Stimulated activated CD4-positive, alpha-beta T cell treated with anti-CD3 and anti-CD28 coated beads, TNF-alpha, amount 100 ng/mL, for 48 hours (primary cell): ENCODE measurements around the gene RPL39.
"Not testable (repeated sequence)": the region's sequence is repeated elsewhere in the genome, so short reads cannot be mapped to it uniquely, and the experiment has no call there.

ENCODE experiments used
- DNase-seq, 3 donors: peaks; one replicate each; pipeline ENCODE4 v3.0.0-alpha.2; 2020; ENCODE audit warnings: low read depth in 3 of 3

Gene RPL39

GRCh38 chrX:119791437-119792231 lies at the start of gene RPL39:
Gene RPL39 (minus strand): TSS chrX:119791630. CDS start chrX:119791576, 54 bp downstream.
- peak; percentile 52 to 67 (median 62) for DNase-seq

GRCh38 chrX:119833905-119834304 lies 42.5 kb upstream of the RPL39 start:
- no peak for DNase-seq

GRCh38 chrX:119828446-119828845 lies 37.0 kb upstream of the RPL39 start:
- DNase-seq = no peak

GRCh38 chrX:119826399-119826959 lies 35.0 kb upstream of the RPL39 start:
- DNase-seq = no peak

GRCh38 chrX:119824221-119824620 lies 32.8 kb upstream of the RPL39 start:
- not testable (repeated sequence) for DNase-seq

GRCh38 chrX:119821703-119822102 lies 30.3 kb upstream of the RPL39 start:
- not testable (repeated sequence) for DNase-seq

GRCh38 chrX:119817130-119817690 lies 25.8 kb upstream of the RPL39 start:
- DNase-seq = no peak

- no peak for DNase-seq
These were observed 24.9 kb upstream of the RPL39 start for GRCh38 chrX:119816300-119816699.

GRCh38 chrX:119809185-119809666 lies 17.8 kb upstream of the RPL39 start:
- no peak for DNase-seq

GRCh38 chrX:119808461-119808860 lies 17.0 kb upstream of the RPL39 start:
- not testable (repeated sequence) for DNase-seq

- DNase-seq = no peak
These were observed 11.1 kb upstream of the RPL39 start for GRCh38 chrX:119802546-119802945.

- no peak for DNase-seq
These were observed 10.1 kb upstream of the RPL39 start for GRCh38 chrX:119801253-119802221.

GRCh38 chrX:119790977-119791436 lies 423 bp downstream of the RPL39 start:
- DNase-seq = peak in 1 of 3 donors; percentile 30

GRCh38 chrX:119784747-119785446 lies 6.5 kb downstream of the RPL39 start:
- peak in 1 of 3 donors; percentile 38 for DNase-seq

- no peak for DNase-seq
These were observed 8.4 kb downstream of the RPL39 start for GRCh38 chrX:119783026-119783425.

GRCh38 chrX:119778829-119779228 lies 12.6 kb downstream of the RPL39 start:
- DNase-seq = no peak

- no peak for DNase-seq
These were observed 15.8 kb downstream of the RPL39 start for GRCh38 chrX:119775517-119776238.

GRCh38 chrX:119769388-119769787 lies 22.0 kb downstream of the RPL39 start:
- not testable (repeated sequence) for DNase-seq

- DNase-seq = not testable (repeated sequence)
These were observed 23.0 kb downstream of the RPL39 start for GRCh38 chrX:119768436-119768835.

GRCh38 chrX:119763836-119764387 lies 27.5 kb downstream of the RPL39 start:
- no peak for DNase-seq
